ENCODE results near the gene THSD7B.

DNA sequence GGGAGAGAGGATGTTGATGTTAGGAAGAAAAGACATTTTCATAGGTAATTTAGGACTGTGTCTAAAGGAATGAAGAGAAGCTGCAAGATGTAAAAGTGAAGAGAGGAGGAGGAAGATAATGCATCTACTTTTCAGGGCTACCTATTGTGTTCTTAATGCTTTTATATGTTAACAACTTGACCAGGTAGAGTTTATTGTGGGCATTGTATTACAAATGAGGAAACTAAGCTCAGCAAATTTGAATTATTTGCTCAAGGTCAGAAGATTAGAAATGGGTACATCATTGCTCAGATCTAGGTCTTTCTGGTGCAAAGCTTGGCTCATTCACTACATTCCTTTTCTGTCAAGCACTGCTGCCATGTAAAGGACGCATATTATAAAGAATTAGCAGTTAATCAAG, 441.7 kb downstream of the THSD7B start:
- TF ChIP-seq, protein P1, sequence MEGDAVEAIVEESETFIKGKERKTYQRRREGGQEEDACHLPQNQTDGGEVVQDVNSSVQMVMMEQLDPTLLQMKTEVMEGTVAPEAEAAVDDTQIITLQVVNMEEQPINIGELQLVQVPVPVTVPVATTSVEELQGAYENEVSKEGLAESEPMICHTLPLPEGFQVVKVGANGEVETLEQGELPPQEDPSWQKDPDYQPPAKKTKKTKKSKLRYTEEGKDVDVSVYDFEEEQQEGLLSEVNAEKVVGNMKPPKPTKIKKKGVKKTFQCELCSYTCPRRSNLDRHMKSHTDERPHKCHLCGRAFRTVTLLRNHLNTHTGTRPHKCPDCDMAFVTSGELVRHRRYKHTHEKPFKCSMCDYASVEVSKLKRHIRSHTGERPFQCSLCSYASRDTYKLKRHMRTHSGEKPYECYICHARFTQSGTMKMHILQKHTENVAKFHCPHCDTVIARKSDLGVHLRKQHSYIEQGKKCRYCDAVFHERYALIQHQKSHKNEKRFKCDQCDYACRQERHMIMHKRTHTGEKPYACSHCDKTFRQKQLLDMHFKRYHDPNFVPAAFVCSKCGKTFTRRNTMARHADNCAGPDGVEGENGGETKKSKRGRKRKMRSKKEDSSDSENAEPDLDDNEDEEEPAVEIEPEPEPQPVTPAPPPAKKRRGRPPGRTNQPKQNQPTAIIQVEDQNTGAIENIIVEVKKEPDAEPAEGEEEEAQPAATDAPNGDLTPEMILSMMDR (IDR thresholded peaks at IDR 0.05): no peak
- TF ChIP-seq POLR2A (IDR thresholded peaks at IDR 0.05): no peak
- TF ChIP-seq POLR2AphosphoS5 (IDR thresholded peaks at IDR 0.05): no peak
- no peak for TF ChIP-seq EP300 (IDR thresholded peaks at IDR 0.05)

Data from upper lobe of left lung (tissue), 4 donors.